T1000 (cell line): ENCODE results near the gene ICAM5.
A peak's percentile ranks its signal among the peaks of the same experiment; 100 is the strongest.
"Not testable (repeated sequence)": the region's sequence is repeated elsewhere in the genome, so short reads cannot be mapped to it uniquely, and the experiment has no call there.

Experiments used
- DNase-seq: peaks from one replicate; lab custom pipeline; 2025; ENCODE audit warnings: mixed read lengths; lab: John Stamatoyannopoulos, UW

The ICAM5 gene

GRCh38 chr19:10320602-10321416, 31.1 kb downstream of the ICAM5 start:
- DNase-seq = no peak

GRCh38 chr19:10321417-10321797, 31.7 kb downstream of the ICAM5 start:
- DNase-seq = no peak

GRCh38 chr19:10321874-10322835, 32.4 kb downstream of the ICAM5 start:
- DNase-seq = no peak

- no peak for DNase-seq
These were observed 36.0 kb downstream of the ICAM5 start for GRCh38 chr19:10325732-10326131.

GRCh38 chr19:10327793-10328192, 38.0 kb downstream of the ICAM5 start:
- no peak for DNase-seq

GRCh38 chr19:10328558-10329429, 39.0 kb downstream of the ICAM5 start:
- no peak for DNase-seq

- no peak for DNase-seq
These were observed 39.8 kb downstream of the ICAM5 start for GRCh38 chr19:10329555-10329954.

GRCh38 chr19:10332158-10332964, 42.6 kb downstream of the ICAM5 start:
- DNase-seq = no peak

GRCh38 chr19:10332965-10333757, 43.4 kb downstream of the ICAM5 start, which contains the start of gene RAVER1:
Gene RAVER1 (minus strand): TSS chr19:10333529. CDS start chr19:10333507, 22 bp downstream.
- DNase-seq = peak; percentile 96

GRCh38 chr19:10333758-10334587, 44.2 kb downstream of the ICAM5 start:
- DNase-seq = no peak

- peak; percentile 89 for DNase-seq
These were observed 45.0 kb downstream of the ICAM5 start for GRCh38 chr19:10334588-10335351.

GRCh38 chr19:10335352-10335985, 45.7 kb downstream of the ICAM5 start:
- DNase-seq = no peak

- not testable (repeated sequence) for DNase-seq
These were observed 47.0 kb downstream of the ICAM5 start for GRCh38 chr19:10336725-10337124.

GRCh38 chr19:10338940-10339339, 49.2 kb downstream of the ICAM5 start:
- DNase-seq = no peak

GRCh38 chr19:10339380-10339960, 49.7 kb downstream of the ICAM5 start, which contains the start of gene ICAM3:
Gene ICAM3 (minus strand): TSS chr19:10339624. CDS start chr19:10339614, 10 bp downstream.
- no peak for DNase-seq

GRCh38 chr19:10339977-10340376, 50.2 kb downstream of the ICAM5 start:
- no peak for DNase-seq

GRCh38 chr19:10343495-10343894, 53.7 kb downstream of the ICAM5 start:
- DNase-seq = no peak
